K562 (cell line): Measurements from ENCODE around the gene SLC24A3.

Source experiments
- EP400 ChIP-seq: fragments of 450-650 bp; IDR thresholded peaks from 2 replicates; pipeline ENCODE4 v1.6.1; 2017; ENCODE audit warnings: antibody characterized with exemption, mild to moderate bottlenecking, moderate library complexity
- MXD1 ChIP-seq: fragments of 250-450 bp; sonication (Bioruptor Pico); IDR thresholded peaks from 2 replicates; pipeline ENCODE4 v1.8.0; 2021; ENCODE audit warnings: borderline replicate concordance, mild to moderate bottlenecking, moderate library complexity; ENCODE audit not compliant: poor library complexity, severe bottlenecking
- NBN ChIP-seq: fragments of 450-650 bp; IDR thresholded peaks from 2 replicates; pipeline ENCODE4 v1.6.1; 2016; ENCODE audit warnings: low read depth, mild to moderate bottlenecking
- NFIC ChIP-seq: fragments of 450-650 bp; IDR thresholded peaks from 2 replicates; pipeline ENCODE4 v1.6.1; 2017; ENCODE audit warnings: mild to moderate bottlenecking, inconsistent platforms
- RAD21 ChIP-seq, 2 experiments: fragments of 250-450 bp in 1 of 2; fragments of 450-650 bp in 1 of 2; sonication (Bioruptor Pico) in 1 of 2; formaldehyde crosslinking in 1 of 2; IDR thresholded peaks in 1 of 2; conservative IDR thresholded peaks in 1 of 2; 2 replicates each; pipeline versions ENCODE4 v1.4.0 to v1.8.0; 2020 to 2022; ENCODE audit warnings: mild to moderate bottlenecking in 2 of 2, moderate library complexity in 1 of 2
- SP1 ChIP-seq: sonication (generic); formaldehyde crosslinking; IDR thresholded peaks from 2 replicates; pipeline ENCODE4 v1.8.1; 2022; ENCODE audit warnings: mild to moderate bottlenecking, missing genetic modification reagents
- ZNF274 ChIP-seq: IDR thresholded peaks from 2 replicates; pipeline ENCODE4 v1.6.1; 2011; ENCODE audit warnings: low read depth, mild to moderate bottlenecking, low read length, moderate library complexity, borderline replicate concordance
- ZNF780A ChIP-seq: fragments of 250-450 bp; sonication (Bioruptor Pico); IDR thresholded peaks from 2 replicates; pipeline ENCODE4 v1.5.0; 2021; ENCODE audit warnings: mild to moderate bottlenecking

DNA sequence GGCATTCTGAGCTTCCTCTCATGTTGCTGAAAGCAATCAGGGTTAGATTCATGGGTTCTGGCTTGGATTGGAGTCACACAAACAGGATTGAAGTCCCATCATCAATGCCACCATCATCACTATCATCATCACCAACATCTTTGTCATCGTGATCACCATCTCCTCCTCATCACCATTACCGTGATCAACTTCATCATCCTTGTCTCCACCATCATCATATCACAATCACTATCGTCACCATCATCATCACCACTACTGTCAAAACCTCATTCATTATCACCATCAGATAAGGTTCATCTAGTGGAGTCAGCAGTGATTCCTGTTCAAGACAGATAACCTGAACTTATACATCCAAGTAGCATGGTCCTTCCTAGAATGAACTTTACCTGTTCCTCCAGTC is 351.8 kb downstream of the SLC24A3 start:
- TF ChIP-seq MXD1 (CRISPR knock-in tag) (no peak), ZNF780A (CRISPR knock-in tag) (no peak), NBN (no peak), RAD21 (CRISPR knock-in tag; conservative IDR thresholded peaks at IDR 0.05 in 1 of 2, IDR thresholded peaks at IDR 0.05 in 1 of 2) (no peak), NFIC (no peak), SP1 (CRISPR knock-in tag) (no peak), ZNF274 (no peak), EP400 (no peak)
